GM13976 (cell line): ENCODE measurements around the gene TEX19.
A peak's percentile ranks its signal among the peaks of the same experiment; 100 is the strongest.
"Not testable (repeated sequence)": the region's sequence is repeated elsewhere in the genome, so short reads cannot be mapped to it uniquely, and the experiment has no call there.

Experiments
- DNase-seq: peaks from one replicate; pipeline ENCODE4 v3.0.0; 2012; ENCODE audit warnings: low spot score
- CTCF ChIP-seq: IDR thresholded peaks from 2 replicates; pipeline ENCODE4 v1.5.1; 2012; ENCODE audit warnings: borderline replicate concordance, mild to moderate bottlenecking; ENCODE audit not compliant: insufficient read depth; ENCODE audit errors: extremely low read depth, missing control alignments, control extremely low read depth
- in situ Hi-C: fragments of 300-500 bp; cut with MboI; formaldehyde crosslinking; loops from one replicate; pipeline ENCODE4 v1.12.0; 2022; ENCODE audit warnings: low sequenced_read_pairs, mixed read lengths, inconsistent platforms; ENCODE audit not compliant: unreplicated experiment

TEX19 gene

GRCh38 chr17:82346342-82347300 lies 12.4 kb upstream of the TEX19 start:
- in situ Hi-C loops = no loop called here

GRCh38 chr17:82347994-82348393 lies 11.1 kb upstream of the TEX19 start:
- in situ Hi-C loops, DNase-seq: not testable (repeated sequence)

More at GRCh38 chr17:82346342-82347300, 12.4 kb upstream of the TEX19 start:
- DNase-seq = no peak
- no peak for TF ChIP-seq CTCF

- no peak for TF ChIP-seq CTCF
- in situ Hi-C loops = no loop called here
- DNase-seq = no peak
These were observed 10.6 kb upstream of the TEX19 start for GRCh38 chr17:82348434-82348833.

GRCh38 chr17:82348866-82349265 lies 10.2 kb upstream of the TEX19 start:
- in situ Hi-C loops = no loop called here
- TF ChIP-seq CTCF = no peak
- no peak for DNase-seq

- no peak for TF ChIP-seq CTCF
- in situ Hi-C loops = no loop called here
These were observed 9.8 kb upstream of the TEX19 start for GRCh38 chr17:82349287-82349701.

GRCh38 chr17:82350182-82351030 lies 8.6 kb upstream of the TEX19 start:
- in situ Hi-C loops = loop anchor here (5.0 kb wide), 1 partner anchor 57 kb away; no protein-coding TSS in a partner anchor
- DNase-seq = no peak
- peak; percentile 15 for TF ChIP-seq CTCF

More at GRCh38 chr17:82349287-82349701, 9.8 kb upstream of the TEX19 start:
- DNase-seq = no peak
